ENCODE results near the gene WEE1.

- TF ChIP-seq CTCF (IDR thresholded peaks at IDR 0.05; ENCODE audit: low read depth, low read length): no peak
- no peak for TF ChIP-seq MAX (IDR thresholded peaks at IDR 0.05; ENCODE audit: low read depth, low read length)
- TF ChIP-seq POLR2A (IDR thresholded peaks at IDR 0.05; ENCODE audit: extremely low read depth, insufficient read length): no peak
- no peak for TF ChIP-seq MYC (IDR thresholded peaks at IDR 0.05; ENCODE audit: low read depth, low read length)
Observed at GRCh38 chr11:9580894-9581293, 7.4 kb downstream of the WEE1 start.
